ENCODE results near the gene SLC6A6. TPM values are rescaled to one million over a fixed set of nuclear protein-coding genes. Genes with fewer than 3 reads are reported as not detected.

The SLC6A6 gene
- polyA plus RNA-seq, 1 of the 3 experiments (the other 2 are of a cell fraction): 19.1 TPM

DNA sequence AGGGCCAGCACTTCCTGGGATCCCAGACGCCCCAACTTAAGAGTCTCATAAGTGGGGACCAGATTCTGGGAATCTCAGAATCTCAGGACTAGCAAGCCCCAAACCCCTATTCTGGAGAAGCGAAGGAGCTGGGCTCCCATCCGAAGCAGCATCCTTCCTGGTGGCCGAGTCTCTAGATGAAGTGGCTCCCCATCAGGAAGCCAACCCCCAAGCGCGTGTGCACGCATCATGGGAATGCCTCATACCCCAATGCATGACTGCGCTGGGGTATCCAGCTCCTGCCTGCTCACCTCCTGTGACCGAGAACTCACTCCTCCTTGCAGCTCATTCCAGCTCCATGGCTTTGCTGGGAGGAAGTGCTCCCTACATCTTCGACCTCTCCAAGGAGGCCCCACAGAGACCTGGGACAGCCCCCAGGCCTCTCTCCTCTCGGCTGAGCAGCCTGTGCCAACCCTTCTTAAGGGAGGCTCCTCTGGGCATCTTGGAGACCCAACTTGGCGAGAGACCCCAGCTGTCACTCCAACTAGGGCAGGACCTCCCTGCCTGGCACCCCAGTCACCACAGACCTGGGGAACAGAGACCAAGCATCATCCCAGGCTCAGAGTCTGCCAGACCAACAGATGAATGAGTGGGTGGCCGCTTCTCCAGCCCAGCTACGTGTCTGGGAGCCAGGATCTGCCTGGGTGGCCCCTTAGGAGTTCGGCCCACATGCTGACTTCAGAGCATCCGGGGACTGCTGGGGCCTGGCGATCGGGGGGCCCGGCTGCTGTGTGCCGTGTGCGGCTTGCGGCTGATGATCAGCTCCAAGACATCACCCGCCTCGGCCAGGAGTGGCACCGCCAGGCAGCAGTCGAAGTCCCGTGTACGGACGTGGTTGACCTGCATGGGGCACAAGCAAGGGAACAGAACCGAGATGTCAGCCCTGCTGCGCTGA, 90.8 kb downstream of the SLC6A6 start:
- no peaks in the 10 kb centered on the region for H3K9me2 ChIP-seq
- no peaks in the 10 kb centered on the region for H3K4me1 ChIP-seq (ENCODE audit: control insufficient read depth in 1 of 2, insufficient read depth in 2 of 2, low read depth in 1 of 2, low read length in 1 of 2)
- 85% methylated on average over 14 of the region's 31 CpGs for WGBS (ENCODE audit: low lambda C conversion rate)
- H3K36me3 ChIP-seq (replicated peaks in 1 of 2; ENCODE audit: control insufficient read depth in 1 of 2, insufficient read depth in 2 of 2, low read length in 1 of 2): peaks cover 0 to 5% of the 10 kb centered on the region in 2 experiments
- no peaks in the 10 kb centered on the region for H3K27me3 ChIP-seq (ENCODE audit: insufficient read depth)
- no peak for DNase-seq
- H3K27ac ChIP-seq (ENCODE audit: low read depth in 2 of 2, low read length in 1 of 2): no peak overlapping the region
- ChIA-PET CTCF (interaction anchor here (1.0 to 1.2 kb wide), 3 partner anchors 10 to 613 kb away, joined by 3 to 4 read pairs (median 3); partner anchors contain the start of gene WNT7A), POLR2A (no interaction called here)
- no peak overlapping the region for H2AFZ ChIP-seq (ENCODE audit: low read depth)
- no peaks in the 10 kb centered on the region for H3F3A ChIP-seq (replicated peaks; ENCODE audit: insufficient read depth)
- H3K9ac ChIP-seq: no peak overlapping the region
- H4K20me1 ChIP-seq (ENCODE audit: insufficient read depth): no peaks in the 10 kb centered on the region
- H3K9me3 ChIP-seq: no peaks in the 10 kb centered on the region
- no peak overlapping the region for H3K4me2 ChIP-seq
- no peak overlapping the region for H3K4me3 ChIP-seq (ENCODE audit: low read depth in 2 of 2, low read length in 1 of 2)
- TF ChIP-seq ELF1 (IDR thresholded peaks at IDR 0.05) (no peak), CHD2 (IDR thresholded peaks at IDR 0.05; ENCODE audit: low read length, partially characterized antibody) (no peak), NFIC (IDR thresholded peaks at IDR 0.05; ENCODE audit: borderline replicate concordance) (no peak), TAF1 (IDR thresholded peaks at IDR 0.05; ENCODE audit: borderline replicate concordance, low read depth, low read length) (no peak), GATA2 (CRISPR knock-in tag; IDR thresholded peaks at IDR 0.05) (no peak), EP300 (IDR thresholded peaks at IDR 0.05; ENCODE audit: borderline replicate concordance in 1 of 2, low read depth in 1 of 2, low read length in 1 of 2) (no peak), YY1 (IDR thresholded peaks at IDR 0.05; ENCODE audit: low read depth) (no peak), JUND (IDR thresholded peaks at IDR 0.05) (no peak), NRF1 (IDR thresholded peaks at IDR 0.05; ENCODE audit: low read depth, low read length) (no peak), POLR2AphosphoS5 (IDR thresholded peaks at IDR 0.05; ENCODE audit: low read depth, low read length) (no peak), FOXM1 (IDR thresholded peaks at IDR 0.05; ENCODE audit: low read depth) (no peak), RFX5 (IDR thresholded peaks at IDR 0.05; ENCODE audit: low read length) (no peak), SIN3A (IDR thresholded peaks at IDR 0.05; ENCODE audit: borderline replicate concordance, low read depth, low read length) (no peak), RCOR1 (IDR thresholded peaks at IDR 0.05; ENCODE audit: low read length) (no peak), FOXJ3 (CRISPR knock-in tag; IDR thresholded peaks at IDR 0.05) (no peak)
- TF ChIP-seq, protein P1, sequence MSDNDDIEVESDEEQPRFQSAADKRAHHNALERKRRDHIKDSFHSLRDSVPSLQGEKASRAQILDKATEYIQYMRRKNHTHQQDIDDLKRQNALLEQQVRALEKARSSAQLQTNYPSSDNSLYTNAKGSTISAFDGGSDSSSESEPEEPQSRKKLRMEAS (IDR thresholded peaks at IDR 0.05; ENCODE audit: low read depth): no peak
- TF ChIP-seq, protein P2, sequence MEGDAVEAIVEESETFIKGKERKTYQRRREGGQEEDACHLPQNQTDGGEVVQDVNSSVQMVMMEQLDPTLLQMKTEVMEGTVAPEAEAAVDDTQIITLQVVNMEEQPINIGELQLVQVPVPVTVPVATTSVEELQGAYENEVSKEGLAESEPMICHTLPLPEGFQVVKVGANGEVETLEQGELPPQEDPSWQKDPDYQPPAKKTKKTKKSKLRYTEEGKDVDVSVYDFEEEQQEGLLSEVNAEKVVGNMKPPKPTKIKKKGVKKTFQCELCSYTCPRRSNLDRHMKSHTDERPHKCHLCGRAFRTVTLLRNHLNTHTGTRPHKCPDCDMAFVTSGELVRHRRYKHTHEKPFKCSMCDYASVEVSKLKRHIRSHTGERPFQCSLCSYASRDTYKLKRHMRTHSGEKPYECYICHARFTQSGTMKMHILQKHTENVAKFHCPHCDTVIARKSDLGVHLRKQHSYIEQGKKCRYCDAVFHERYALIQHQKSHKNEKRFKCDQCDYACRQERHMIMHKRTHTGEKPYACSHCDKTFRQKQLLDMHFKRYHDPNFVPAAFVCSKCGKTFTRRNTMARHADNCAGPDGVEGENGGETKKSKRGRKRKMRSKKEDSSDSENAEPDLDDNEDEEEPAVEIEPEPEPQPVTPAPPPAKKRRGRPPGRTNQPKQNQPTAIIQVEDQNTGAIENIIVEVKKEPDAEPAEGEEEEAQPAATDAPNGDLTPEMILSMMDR (IDR thresholded peaks at IDR 0.05): no peak
- no peaks in the 10 kb centered on the region for H3K79me2 ChIP-seq (ENCODE audit: insufficient read depth)

All from SK-N-SH (cell line).